Measurements from ENCODE around the gene CFAP100. TPM values are rescaled to one million over a fixed set of nuclear protein-coding genes. Genes with fewer than 3 reads are reported as not detected.

Gene CFAP100
- total RNA-seq, 1 experiment from 2014 or later, result not detected

GRCh38 chr3:126467611-126467955 is 72.9 kb downstream of the CFAP100 start:
- DNase-seq, result no peak
- intact Hi-C loops (cut with micrococcal nuclease; ENCODE audit: unreplicated experiment), result no loop called here
- Histone ChIP-seq H3K9me3 (no peaks in the 10 kb centered on the region), H3K36me3 (ENCODE audit: control insufficient read depth, insufficient read depth, low read length) (peaks cover 8% of the 10 kb centered on the region), H3K27me3 (replicated peaks; ENCODE audit: control insufficient read depth, insufficient read depth, low read length) (no peaks in the 10 kb centered on the region), H3K4me1 (peaks cover 1% of the 10 kb centered on the region), H3K4me3 (ENCODE audit: low read depth, low read length) (no peak overlapping the region)
- ChIA-PET POLR2A (no interaction called here), CTCF (no interaction called here)
- TF ChIP-seq CTCF (IDR thresholded peaks at IDR 0.05; ENCODE audit: insufficient read depth in 1 of 2, low read depth in 1 of 2, low read length in 1 of 2, severe bottlenecking in 1 of 2, unreplicated experiment in 1 of 2), result no peak
- no TSS peak for BruUV-seq (replicated peaks)
- H3K27ac Mint-ChIP-seq (ENCODE audit: unreplicated experiment), result no peak overlapping the region
- H3K36me3 Mint-ChIP-seq (ENCODE audit: insufficient read depth, unreplicated experiment), result peaks cover 59% of the 10 kb centered on the region
- H3K4me3 Mint-ChIP-seq (ENCODE audit: unreplicated experiment), result no peak overlapping the region
- H3K4me1 Mint-ChIP-seq (ENCODE audit: low read depth, unreplicated experiment), result peaks cover 15% of the 10 kb centered on the region
- no peaks in the 10 kb centered on the region for H3K27me3 Mint-ChIP-seq (ENCODE audit: insufficient read depth, unreplicated experiment)
- H3K9me3 Mint-ChIP-seq (ENCODE audit: unreplicated experiment), result no peaks in the 10 kb centered on the region

GRCh38 chr3:126468028-126468891 is 73.6 kb downstream of the CFAP100 start:
- H3K9me3 Mint-ChIP-seq (ENCODE audit: unreplicated experiment), result no peaks in the 10 kb centered on the region
- no peak overlapping the region for H3K27ac Mint-ChIP-seq (ENCODE audit: unreplicated experiment)
- peaks cover 8% of the 10 kb centered on the region for H3K36me3 ChIP-seq (ENCODE audit: control insufficient read depth, insufficient read depth, low read length)

GRCh38 chr3:126469479-126469878 is 74.8 kb downstream of the CFAP100 start:
- Histone ChIP-seq H3K36me3 (ENCODE audit: control insufficient read depth, insufficient read depth, low read length) (peaks cover 8% of the 10 kb centered on the region), H3K27me3 (replicated peaks; ENCODE audit: control insufficient read depth, insufficient read depth, low read length) (no peaks in the 10 kb centered on the region), H3K9me3 (no peaks in the 10 kb centered on the region), H3K4me3 (ENCODE audit: low read depth, low read length) (no peak overlapping the region), H3K4me1 (peaks cover 17% of the 10 kb centered on the region)
- no peaks in the 10 kb centered on the region for H3K9me3 Mint-ChIP-seq (ENCODE audit: unreplicated experiment)
- peak in 1 of 2 experiments; percentile 14 for DNase-seq
- H3K36me3 Mint-ChIP-seq (ENCODE audit: insufficient read depth, unreplicated experiment), result peaks cover 72% of the 10 kb centered on the region
- no TSS peak for BruUV-seq (replicated peaks)
- no peak for TF ChIP-seq CTCF (IDR thresholded peaks at IDR 0.05; ENCODE audit: insufficient read depth in 1 of 2, low read depth in 1 of 2, low read length in 1 of 2, severe bottlenecking in 1 of 2, unreplicated experiment in 1 of 2)
- ChIA-PET CTCF (no interaction called here), POLR2A (no interaction called here)
- peak overlapping the region; percentile 12 for H3K4me3 Mint-ChIP-seq (ENCODE audit: unreplicated experiment)
- intact Hi-C loops (cut with micrococcal nuclease; ENCODE audit: unreplicated experiment), result no loop called here
- peaks cover 30% of the 10 kb centered on the region for H3K4me1 Mint-ChIP-seq (ENCODE audit: low read depth, unreplicated experiment)
- H3K27ac Mint-ChIP-seq (ENCODE audit: unreplicated experiment), result peak overlapping the region; percentile 51
- no peaks in the 10 kb centered on the region for H3K27me3 Mint-ChIP-seq (ENCODE audit: insufficient read depth, unreplicated experiment)

More at GRCh38 chr3:126468028-126468891, 73.6 kb downstream of the CFAP100 start:
- Mint-ChIP-seq H3K36me3 (ENCODE audit: insufficient read depth, unreplicated experiment) (peaks cover 66% of the 10 kb centered on the region), H3K4me1 (ENCODE audit: low read depth, unreplicated experiment) (peaks cover 22% of the 10 kb centered on the region), H3K27me3 (ENCODE audit: insufficient read depth, unreplicated experiment) (no peaks in the 10 kb centered on the region), H3K4me3 (ENCODE audit: unreplicated experiment) (no peak overlapping the region)
- intact Hi-C loops (cut with micrococcal nuclease; ENCODE audit: unreplicated experiment), result no loop called here
- no peaks in the 10 kb centered on the region for H3K27me3 ChIP-seq (replicated peaks; ENCODE audit: control insufficient read depth, insufficient read depth, low read length)
- CTCF ChIA-PET, result no interaction called here
- peaks cover 8% of the 10 kb centered on the region for H3K4me1 ChIP-seq
- no peak overlapping the region for H3K4me3 ChIP-seq (ENCODE audit: low read depth, low read length)
- peak in 1 of 2 experiments; percentile 17 for DNase-seq
- POLR2A ChIA-PET, result no interaction called here
- no peaks in the 10 kb centered on the region for H3K9me3 ChIP-seq
- TF ChIP-seq CTCF (IDR thresholded peaks at IDR 0.05; ENCODE audit: insufficient read depth in 1 of 2, low read depth in 1 of 2, low read length in 1 of 2, severe bottlenecking in 1 of 2, unreplicated experiment in 1 of 2), result no peak
- no TSS peak for BruUV-seq (replicated peaks)

All from Caco-2 (cell line).